ENCODE measurements around the gene EXD3.
"Not testable (repeated sequence)": the region's sequence is repeated elsewhere in the genome, so short reads cannot be mapped to it uniquely, and the experiment has no call there.

EXD3 gene

GRCh38 chr9:137390553-137391410 lies 32.2 kb downstream of the EXD3 start:
- FAIRE-seq: no peak

DNA sequence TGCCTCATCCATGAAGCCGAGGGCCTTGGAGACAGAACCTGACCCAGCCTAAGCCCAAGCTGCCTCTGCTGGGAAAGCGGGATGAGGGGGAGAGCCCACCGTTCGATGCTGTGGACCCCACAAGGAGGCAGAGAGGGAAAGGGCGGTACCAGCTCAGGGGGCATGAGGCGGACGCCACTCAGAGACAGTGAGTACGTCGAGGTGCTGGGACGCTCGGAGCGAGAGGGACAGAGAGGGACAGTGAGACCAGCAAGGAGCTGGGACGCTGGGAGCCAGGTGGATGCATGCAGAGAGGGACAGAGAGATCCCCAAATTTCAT lies 33.6 kb downstream of the EXD3 start:
- no peak for FAIRE-seq

GRCh38 chr9:137388589-137389427 lies 34.2 kb downstream of the EXD3 start:
- no peak for FAIRE-seq

- FAIRE-seq: no peak
These were observed 34.9 kb downstream of the EXD3 start for GRCh38 chr9:137387891-137388560.

- no peak for FAIRE-seq
These were observed 35.7 kb downstream of the EXD3 start for GRCh38 chr9:137387114-137387890.

DNA sequence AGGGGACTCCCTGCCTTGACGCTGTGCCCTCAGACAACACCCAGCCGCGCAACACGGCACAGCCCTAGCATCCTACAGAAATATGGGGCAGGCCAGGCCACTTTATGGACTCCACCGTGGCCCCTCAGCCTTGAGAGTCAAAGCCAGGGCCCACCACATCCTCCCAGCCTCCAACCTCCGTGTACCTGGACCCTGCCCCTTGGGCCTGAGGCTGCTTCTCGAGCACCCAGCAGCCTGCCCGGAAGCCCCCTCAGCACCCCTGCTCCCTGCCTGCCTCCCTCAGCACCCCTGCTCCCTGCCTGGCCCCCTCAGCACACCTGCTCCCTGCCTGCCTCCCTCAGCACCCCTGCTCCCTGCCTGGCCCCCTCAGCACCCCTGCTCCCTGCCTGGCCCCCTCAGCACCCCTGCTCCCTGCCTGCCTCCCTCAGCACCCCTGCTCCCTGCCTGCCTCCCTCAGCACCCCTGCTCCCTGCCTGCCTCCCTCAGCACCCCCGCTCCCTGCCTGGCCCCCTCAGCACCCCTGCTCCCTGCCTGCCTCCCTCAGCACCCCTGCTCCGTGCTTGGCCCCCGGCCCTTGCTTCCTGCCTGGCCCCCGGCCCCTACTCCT lies 36.4 kb downstream of the EXD3 start:
- FAIRE-seq: not testable (repeated sequence)

- no peak for FAIRE-seq
These were observed 37.8 kb downstream of the EXD3 start for GRCh38 chr9:137385061-137385655.

DNA sequence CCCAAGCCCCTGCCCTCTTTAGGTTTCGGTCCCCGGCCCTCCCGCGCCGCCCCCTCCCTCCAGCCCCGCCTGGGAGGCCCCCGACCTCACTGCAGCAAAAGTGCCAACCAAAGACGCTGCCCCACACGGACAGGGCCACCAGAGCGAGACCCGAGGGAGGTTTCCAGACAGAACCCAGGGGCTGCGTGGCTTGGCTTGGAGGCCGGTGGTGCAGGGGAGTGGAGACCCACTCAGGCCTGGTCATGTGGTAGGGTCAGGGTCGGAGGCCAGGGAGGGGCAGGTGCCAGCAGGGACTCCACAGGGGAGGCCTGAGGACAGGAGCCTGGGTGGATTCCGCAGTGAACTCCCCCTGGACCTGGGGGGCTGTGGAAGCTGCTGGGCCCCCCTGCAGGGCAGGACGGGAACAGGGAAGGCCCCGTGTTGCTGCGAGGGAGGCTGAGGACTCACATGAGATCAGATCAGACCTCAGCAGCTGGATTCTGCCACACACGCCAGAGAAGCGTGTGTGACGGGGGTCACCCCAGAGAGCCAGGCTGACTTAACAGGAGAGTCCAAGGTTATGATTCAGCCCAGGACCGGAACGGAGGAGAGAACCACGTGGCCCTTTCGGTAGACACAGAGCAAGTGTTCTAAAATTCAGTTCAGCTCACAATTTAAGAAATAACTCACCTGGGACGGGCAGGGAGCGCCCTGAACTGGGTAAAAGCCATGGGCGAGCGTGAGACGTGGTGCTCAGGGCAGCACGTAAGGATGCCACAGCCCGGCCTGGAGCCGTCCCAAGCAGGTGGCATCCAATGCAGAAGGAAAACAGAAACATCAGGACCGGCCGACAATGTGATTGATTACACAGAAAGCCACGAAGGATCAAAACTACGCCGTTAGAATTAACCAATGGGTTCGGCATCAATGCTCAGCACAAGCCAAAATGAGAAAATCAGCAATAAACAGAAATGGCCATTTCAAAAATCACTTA lies 38.9 kb downstream of the EXD3 start:
- no peak for FAIRE-seq

- FAIRE-seq: no peak
These were observed 39.7 kb downstream of the EXD3 start for GRCh38 chr9:137383081-137383783.

- FAIRE-seq: no peak
These were observed 40.4 kb downstream of the EXD3 start for GRCh38 chr9:137382444-137383080.

GRCh38 chr9:137381501-137382443 lies 41.2 kb downstream of the EXD3 start:
- FAIRE-seq: no peak

DNA sequence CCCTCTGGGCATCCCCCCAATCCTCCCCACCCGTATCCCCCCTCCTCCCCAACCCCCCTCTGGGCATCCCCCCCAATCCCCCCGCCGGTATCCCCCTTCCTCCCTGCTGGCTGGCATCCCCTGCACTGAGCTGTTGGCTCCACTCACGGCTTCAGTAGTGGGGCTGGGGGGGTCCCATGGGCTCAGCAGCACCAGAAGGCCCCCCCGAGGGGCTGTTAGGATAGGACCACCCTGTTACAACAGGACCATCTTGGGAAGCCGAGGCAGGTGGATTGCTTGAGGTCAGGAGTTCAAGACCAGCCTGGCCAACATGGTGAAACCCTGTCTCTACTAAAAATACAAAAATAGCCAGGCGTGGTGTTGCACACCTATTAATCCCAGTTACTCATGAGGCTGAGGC lies 42.4 kb downstream of the EXD3 start:
- FAIRE-seq: no peak

DNA sequence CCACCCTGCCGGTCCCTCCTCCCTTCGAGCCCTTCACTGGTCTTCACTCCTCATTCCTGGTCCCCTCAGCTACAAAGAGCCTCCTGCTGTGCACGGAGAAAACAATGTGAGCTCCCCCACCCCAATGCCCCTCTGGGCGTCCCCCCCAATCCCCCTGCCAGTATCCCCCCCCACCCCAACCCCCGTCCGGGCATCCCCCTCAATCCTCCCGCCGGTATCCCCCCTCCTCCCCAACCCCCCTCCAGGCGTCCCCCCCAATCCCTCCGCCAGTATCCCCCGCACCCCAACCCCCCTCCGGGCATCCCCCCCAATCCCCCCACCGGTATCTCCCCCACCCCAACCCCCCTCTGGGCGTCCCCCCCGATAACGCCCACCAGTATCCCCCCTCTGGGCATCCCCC lies 42.8 kb downstream of the EXD3 start:
- FAIRE-seq: no peak

- no peak for FAIRE-seq
These were observed 43.2 kb downstream of the EXD3 start for GRCh38 chr9:137379761-137380161.

DNA sequence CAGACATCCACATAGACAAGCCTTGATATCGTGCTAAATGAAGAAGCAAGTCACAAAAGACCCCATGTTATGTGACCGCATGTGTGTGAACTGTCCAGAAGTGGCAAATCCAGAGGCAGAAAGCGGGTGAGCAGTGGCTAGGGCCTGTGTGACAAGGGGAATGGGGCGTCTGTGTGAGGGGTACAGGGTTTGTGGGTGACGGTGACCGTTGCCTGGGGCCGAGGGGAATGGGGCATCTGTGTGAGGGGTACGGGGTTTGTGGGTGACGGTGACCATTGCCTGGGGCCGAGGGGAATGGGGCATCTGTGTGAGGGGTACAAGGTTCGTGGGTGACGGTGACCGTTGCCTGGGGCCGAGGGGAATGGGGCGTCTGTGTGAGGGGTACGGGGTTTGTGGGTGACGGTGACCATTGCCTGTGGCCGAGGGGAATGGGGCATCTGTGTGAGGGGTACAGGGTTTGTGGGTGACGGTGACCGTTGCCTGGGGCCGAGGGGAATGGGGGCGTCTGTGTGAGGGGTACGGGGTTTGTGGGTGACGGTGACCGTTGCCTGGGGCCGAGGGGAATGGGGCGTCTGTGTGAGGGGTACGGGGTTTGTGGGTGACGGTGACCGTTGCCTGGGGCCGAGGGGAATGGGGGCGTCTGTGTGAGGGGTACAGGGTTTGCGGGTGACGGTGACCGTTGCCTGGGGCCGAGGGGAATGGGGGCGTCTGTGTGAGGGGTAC lies 44.1 kb downstream of the EXD3 start:
- FAIRE-seq: not testable (repeated sequence)

GRCh38 chr9:137376386-137376785 lies 46.6 kb downstream of the EXD3 start:
- no peak for FAIRE-seq

DNA sequence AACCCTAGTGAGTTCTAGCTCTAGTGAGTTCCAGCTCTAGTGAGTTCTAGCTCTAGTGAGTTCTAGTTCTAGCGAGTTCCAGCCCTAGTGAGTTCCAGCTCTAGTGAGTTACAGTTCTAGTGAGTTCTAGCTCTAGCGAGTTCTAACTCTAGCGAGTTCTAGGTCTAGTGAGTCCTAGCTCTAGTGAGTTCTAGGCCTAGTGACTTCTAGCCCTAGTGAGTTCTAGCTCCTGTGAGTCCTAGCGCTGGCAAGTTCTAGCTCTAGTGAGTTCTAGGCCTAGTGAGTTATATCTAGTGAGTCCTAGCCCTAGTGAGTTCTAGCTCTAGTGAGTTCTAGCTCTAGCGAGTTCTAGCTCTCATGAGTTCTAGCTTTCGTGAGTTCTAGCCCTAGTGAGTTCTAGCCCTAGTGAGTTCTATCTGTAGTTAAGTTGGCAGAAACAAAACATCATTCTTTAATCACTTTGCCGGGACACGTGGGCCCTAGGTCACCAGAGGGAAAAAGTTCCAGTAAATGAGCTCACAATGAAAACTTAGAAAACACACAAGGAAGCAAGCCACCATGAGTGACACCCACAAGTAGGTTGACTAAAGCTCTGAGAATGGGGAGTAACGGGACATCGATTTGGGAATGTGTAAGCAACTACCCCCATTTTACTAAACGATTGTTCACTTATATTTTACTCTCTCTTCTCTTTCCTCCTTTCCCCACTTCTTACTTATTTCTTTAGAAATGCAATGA lies 47.5 kb downstream of the EXD3 start:
- FAIRE-seq: no peak
